ENCODE measurements around the gene NTRK3.
"Not testable (repeated sequence)": the region's sequence is repeated elsewhere in the genome, so short reads cannot be mapped to it uniquely, and the experiment has no call there.

NTRK3 gene

GRCh38 chr15:88036154-88036839 lies 220.2 kb downstream of the NTRK3 start:
- H3K27ac ChIP-seq: no peak overlapping the region
- H3K9me3 ChIP-seq (ENCODE audit: low read depth, low read length): no peaks in the 10 kb centered on the region
- H3K9ac ChIP-seq (ENCODE audit: insufficient read length): no peak overlapping the region
- DNase-seq (ENCODE audit: low read depth, low spot score): no peak
- no peak for TF ChIP-seq POLR2AphosphoS5 (IDR thresholded peaks at IDR 0.05; ENCODE audit: borderline replicate concordance, low read depth, low read length)
- no peak for TF ChIP-seq EZH2 (IDR thresholded peaks at IDR 0.05)
- TF ChIP-seq FOXP2 (optimal IDR thresholded peaks at IDR 0.05; ENCODE audit: control extremely low read depth, extremely low read length, insufficient read depth): no peak
- H3K36me3 ChIP-seq (ENCODE audit: insufficient read depth, low read length): no peaks in the 10 kb centered on the region
- no peak overlapping the region for H3K4me3 ChIP-seq

GRCh38 chr15:88035381-88035780 lies 221.2 kb downstream of the NTRK3 start:
- no peak overlapping the region for H3K9ac ChIP-seq (ENCODE audit: insufficient read length)
- DNase-seq (ENCODE audit: low read depth, low spot score): no peak
- H3K27ac ChIP-seq: no peak overlapping the region
- no peaks in the 10 kb centered on the region for H3K36me3 ChIP-seq (ENCODE audit: insufficient read depth, low read length)
- no peaks in the 10 kb centered on the region for H3K9me3 ChIP-seq (ENCODE audit: low read depth, low read length)
- no peak overlapping the region for H3K4me3 ChIP-seq
- TF ChIP-seq EZH2 (IDR thresholded peaks at IDR 0.05) (no peak), POLR2AphosphoS5 (IDR thresholded peaks at IDR 0.05; ENCODE audit: borderline replicate concordance, low read depth, low read length) (no peak), FOXP2 (optimal IDR thresholded peaks at IDR 0.05; ENCODE audit: control extremely low read depth, extremely low read length, insufficient read depth) (no peak)

- not testable (repeated sequence) for H3K9me3 ChIP-seq (ENCODE audit: low read depth, low read length); H3K36me3 ChIP-seq (ENCODE audit: insufficient read depth, low read length); DNase-seq (ENCODE audit: low read depth, low spot score); H3K4me3 ChIP-seq; H3K27ac ChIP-seq; H3K9ac ChIP-seq (ENCODE audit: insufficient read length)
These were observed 223.1 kb downstream of the NTRK3 start for GRCh38 chr15:88033421-88033820.

GRCh38 chr15:88032787-88033186 lies 223.8 kb downstream of the NTRK3 start:
- Histone ChIP-seq H3K9ac (ENCODE audit: insufficient read length) (no peak overlapping the region), H3K9me3 (ENCODE audit: low read depth, low read length) (no peaks in the 10 kb centered on the region), H3K36me3 (ENCODE audit: insufficient read depth, low read length) (no peaks in the 10 kb centered on the region), H3K27ac (no peak overlapping the region), H3K4me3 (no peak overlapping the region)
- no peak for DNase-seq (ENCODE audit: low read depth, low spot score)
- TF ChIP-seq FOXP2 (optimal IDR thresholded peaks at IDR 0.05; ENCODE audit: control extremely low read depth, extremely low read length, insufficient read depth) (no peak), EZH2 (IDR thresholded peaks at IDR 0.05) (no peak), POLR2AphosphoS5 (IDR thresholded peaks at IDR 0.05; ENCODE audit: borderline replicate concordance, low read depth, low read length) (no peak)

- H3K4me3 ChIP-seq: no peak overlapping the region
- no peak overlapping the region for H3K27ac ChIP-seq
- no peak for DNase-seq (ENCODE audit: low read depth, low spot score)
- H3K9ac ChIP-seq (ENCODE audit: insufficient read length): no peak overlapping the region
- TF ChIP-seq POLR2AphosphoS5 (IDR thresholded peaks at IDR 0.05; ENCODE audit: borderline replicate concordance, low read depth, low read length): no peak
- TF ChIP-seq EZH2 (IDR thresholded peaks at IDR 0.05): no peak
- TF ChIP-seq FOXP2 (optimal IDR thresholded peaks at IDR 0.05; ENCODE audit: control extremely low read depth, extremely low read length, insufficient read depth): no peak
- no peaks in the 10 kb centered on the region for H3K36me3 ChIP-seq (ENCODE audit: insufficient read depth, low read length)
- no peaks in the 10 kb centered on the region for H3K9me3 ChIP-seq (ENCODE audit: low read depth, low read length)
These were observed 225.1 kb downstream of the NTRK3 start for GRCh38 chr15:88031461-88031860.

- Histone ChIP-seq H3K4me3 (no peak overlapping the region), H3K36me3 (ENCODE audit: insufficient read depth, low read length) (no peaks in the 10 kb centered on the region), H3K27ac (no peak overlapping the region), H3K9me3 (ENCODE audit: low read depth, low read length) (no peaks in the 10 kb centered on the region), H3K9ac (ENCODE audit: insufficient read length) (no peak overlapping the region)
- no peak for TF ChIP-seq FOXP2 (optimal IDR thresholded peaks at IDR 0.05; ENCODE audit: control extremely low read depth, extremely low read length, insufficient read depth)
- TF ChIP-seq POLR2AphosphoS5 (IDR thresholded peaks at IDR 0.05; ENCODE audit: borderline replicate concordance, low read depth, low read length): no peak
- TF ChIP-seq EZH2 (IDR thresholded peaks at IDR 0.05): no peak
- DNase-seq (ENCODE audit: low read depth, low spot score): no peak
These were observed 226.8 kb downstream of the NTRK3 start for GRCh38 chr15:88029696-88030095.

GRCh38 chr15:88028024-88028423 lies 228.5 kb downstream of the NTRK3 start:
- TF ChIP-seq POLR2AphosphoS5 (IDR thresholded peaks at IDR 0.05; ENCODE audit: borderline replicate concordance, low read depth, low read length): no peak
- TF ChIP-seq FOXP2 (optimal IDR thresholded peaks at IDR 0.05; ENCODE audit: control extremely low read depth, extremely low read length, insufficient read depth): no peak
- no peak for TF ChIP-seq EZH2 (IDR thresholded peaks at IDR 0.05)
- H3K27ac ChIP-seq: no peak overlapping the region
- DNase-seq (ENCODE audit: low read depth, low spot score): no peak
- no peak overlapping the region for H3K9ac ChIP-seq (ENCODE audit: insufficient read length)
- no peaks in the 10 kb centered on the region for H3K9me3 ChIP-seq (ENCODE audit: low read depth, low read length)
- no peak overlapping the region for H3K4me3 ChIP-seq
- H3K36me3 ChIP-seq (ENCODE audit: insufficient read depth, low read length): no peaks in the 10 kb centered on the region

GRCh38 chr15:88023914-88024313 lies 232.6 kb downstream of the NTRK3 start:
- no peaks in the 10 kb centered on the region for H3K9me3 ChIP-seq (ENCODE audit: low read depth, low read length)
- no peaks in the 10 kb centered on the region for H3K36me3 ChIP-seq (ENCODE audit: insufficient read depth, low read length)
- TF ChIP-seq FOXP2 (optimal IDR thresholded peaks at IDR 0.05; ENCODE audit: control extremely low read depth, extremely low read length, insufficient read depth) (no peak), POLR2AphosphoS5 (IDR thresholded peaks at IDR 0.05; ENCODE audit: borderline replicate concordance, low read depth, low read length) (no peak), EZH2 (IDR thresholded peaks at IDR 0.05) (no peak)
- no peak overlapping the region for H3K9ac ChIP-seq (ENCODE audit: insufficient read length)
- DNase-seq (ENCODE audit: low read depth, low spot score): no peak
- no peak overlapping the region for H3K4me3 ChIP-seq
- no peak overlapping the region for H3K27ac ChIP-seq

GRCh38 chr15:88022716-88023115 lies 233.8 kb downstream of the NTRK3 start:
- H3K9me3 ChIP-seq (ENCODE audit: low read depth, low read length): no peaks in the 10 kb centered on the region
- TF ChIP-seq POLR2AphosphoS5 (IDR thresholded peaks at IDR 0.05; ENCODE audit: borderline replicate concordance, low read depth, low read length): no peak
- no peak for TF ChIP-seq EZH2 (IDR thresholded peaks at IDR 0.05)
- no peak for TF ChIP-seq FOXP2 (optimal IDR thresholded peaks at IDR 0.05; ENCODE audit: control extremely low read depth, extremely low read length, insufficient read depth)
- H3K4me3 ChIP-seq: no peak overlapping the region
- H3K9ac ChIP-seq (ENCODE audit: insufficient read length): no peak overlapping the region
- H3K27ac ChIP-seq: no peak overlapping the region
- no peak for DNase-seq (ENCODE audit: low read depth, low spot score)
- no peaks in the 10 kb centered on the region for H3K36me3 ChIP-seq (ENCODE audit: insufficient read depth, low read length)

Measured in SK-N-MC (cell line).